Measurements from ENCODE around the gene WNT6. TPM values are rescaled to one million over a fixed set of nuclear protein-coding genes. Genes with fewer than 3 reads are reported as not detected.

The WNT6 gene
- total RNA-seq, 2 donors from 2014 or later, result 1.8 TPM

GRCh38 chr2:218855305-218856166, 4.1 kb upstream of the WNT6 start:
- intact Hi-C loops (cut with DNase I), result no loop called here
- no peak for DNase-seq
- no peak for ATAC-seq

DNA sequence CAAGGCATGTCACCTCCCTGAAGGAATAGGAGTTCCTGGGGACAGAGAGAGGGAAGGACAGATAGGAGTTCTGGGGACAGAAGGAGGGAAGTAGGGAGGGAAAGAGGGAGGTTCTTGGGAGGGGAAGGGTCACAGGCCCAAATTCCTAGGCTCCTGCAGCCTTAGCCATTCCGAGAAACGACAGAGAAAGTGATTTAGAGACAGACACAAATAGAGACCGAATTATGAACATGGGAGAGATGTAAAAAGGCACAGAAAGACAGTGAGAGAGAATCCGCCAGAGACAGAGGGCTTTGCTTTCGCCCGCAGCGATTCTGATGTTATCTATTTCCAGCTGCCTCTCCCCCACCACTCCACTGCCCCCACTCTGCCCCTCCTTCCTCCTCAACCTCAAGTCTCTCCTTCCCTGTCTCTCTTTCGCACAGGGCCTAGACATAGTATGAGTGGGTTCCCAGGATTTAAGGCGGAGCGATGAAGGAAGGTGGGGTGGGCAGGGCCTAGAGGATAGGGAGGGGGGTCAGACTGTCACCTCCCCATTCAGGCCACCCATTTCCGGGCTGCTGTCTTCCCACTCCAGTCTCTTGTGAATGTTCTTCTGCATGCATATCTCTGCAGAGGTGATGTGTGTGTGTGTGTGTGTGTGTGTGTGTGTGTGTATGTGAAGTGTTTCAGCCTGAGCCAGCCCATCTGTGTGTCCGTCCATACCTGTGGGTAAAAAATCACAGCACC, 3.3 kb upstream of the WNT6 start:
- no peak for DNase-seq
- no peak for ATAC-seq
- intact Hi-C loops (cut with DNase I), result no loop called here

- intact Hi-C loops (cut with DNase I), result no loop called here
- DNase-seq (no peak), ATAC-seq (no peak)
These were observed 2.7 kb upstream of the WNT6 start for GRCh38 chr2:218856896-218857243.

DNA sequence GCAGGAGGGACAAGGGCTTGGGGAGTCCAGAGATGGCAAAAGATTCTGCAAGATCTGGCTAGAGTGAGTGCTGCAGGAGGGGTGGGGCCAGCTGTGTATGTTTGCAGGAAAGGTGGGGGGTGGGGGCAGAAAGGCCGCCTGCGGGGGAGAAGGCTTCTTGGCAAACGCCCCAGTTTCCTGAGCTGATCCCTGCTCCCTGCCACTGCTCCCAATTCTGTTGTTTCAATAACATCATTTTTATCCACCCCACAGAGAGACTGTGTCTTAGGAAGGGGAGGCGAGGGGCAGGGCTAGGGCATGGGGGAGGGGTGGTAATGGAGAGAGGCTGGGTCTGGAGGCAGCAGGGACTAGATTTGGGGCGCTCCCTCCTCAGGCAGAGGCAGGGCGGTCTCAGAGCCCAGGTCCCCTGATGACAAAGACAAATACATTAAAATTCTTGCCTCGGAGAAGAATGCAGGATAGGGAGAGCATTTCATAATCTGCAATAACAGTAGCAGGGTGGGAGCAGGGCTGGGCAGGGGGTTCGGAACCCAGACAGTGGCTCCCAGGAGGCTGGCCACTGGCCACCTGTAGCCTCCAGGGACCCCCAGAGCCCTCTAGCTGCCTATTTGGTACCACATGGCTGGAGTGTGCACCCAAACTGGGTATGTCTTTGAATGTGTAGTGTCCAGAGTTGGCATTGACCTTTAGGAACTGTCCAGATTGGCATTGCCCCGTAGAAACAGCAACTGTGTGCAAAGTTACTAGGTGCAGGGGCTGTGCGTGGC, 2.1 kb upstream of the WNT6 start:
- intact Hi-C loops (cut with DNase I), result no loop called here
- no peak for ATAC-seq
- DNase-seq, result no peak

GRCh38 chr2:218858138-218858445, 1.5 kb upstream of the WNT6 start:
- intact Hi-C loops (cut with DNase I), result no loop called here
- no peak for ATAC-seq
- DNase-seq, result no peak

- ATAC-seq, result no peak
- intact Hi-C loops (cut with DNase I), result no loop called here
- no peak for DNase-seq
These were observed 692 bp upstream of the WNT6 start for GRCh38 chr2:218858671-218859555.

DNA sequence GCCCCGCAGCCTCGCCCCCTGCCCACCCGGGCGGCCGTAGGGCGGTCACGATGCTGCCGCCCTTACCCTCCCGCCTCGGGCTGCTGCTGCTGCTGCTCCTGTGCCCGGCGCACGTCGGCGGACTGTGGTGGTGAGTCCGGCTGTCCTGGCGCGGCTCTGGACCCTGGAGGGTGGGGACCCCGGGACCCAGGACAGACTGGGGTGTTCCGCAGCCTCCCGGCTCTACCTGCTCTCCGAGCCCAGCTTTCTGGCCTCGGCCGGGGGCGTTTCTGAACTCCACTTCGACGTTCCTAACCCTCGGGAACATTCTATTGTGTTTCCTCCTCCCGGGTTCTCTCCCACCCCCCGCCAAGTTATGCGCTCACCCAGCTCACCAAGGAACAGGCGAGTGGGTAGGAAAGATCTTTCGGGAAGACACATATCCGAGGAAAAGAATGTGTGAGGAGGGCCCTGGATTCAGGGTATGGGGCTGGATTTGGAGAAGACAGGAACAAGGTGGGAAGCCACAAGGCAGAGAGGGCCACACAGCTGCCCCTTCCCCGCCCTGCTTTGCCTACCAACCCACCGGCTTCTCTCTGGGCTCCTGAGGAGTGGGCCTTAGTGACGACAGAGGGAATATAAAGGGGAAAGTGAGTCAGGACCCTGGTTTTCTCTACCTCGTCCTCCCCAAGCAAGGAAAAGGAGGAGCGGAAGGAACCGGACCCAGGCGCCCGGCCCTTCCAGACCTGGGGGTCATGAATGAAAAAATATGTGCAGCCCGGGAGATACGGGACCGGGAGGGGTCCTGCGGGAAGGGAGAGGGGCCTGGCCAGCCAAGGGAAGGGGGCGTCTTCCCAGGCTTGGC, 605 bp downstream of the WNT6 start:
- no peak for ATAC-seq
- no peak for DNase-seq
- intact Hi-C loops (cut with DNase I), result no loop called here

- intact Hi-C loops (cut with DNase I), result no loop called here
- peak; percentile 72 for DNase-seq
- peak; percentile 72 to 85 for ATAC-seq
These were observed 1.4 kb downstream of the WNT6 start for GRCh38 chr2:218860950-218861381.

DNA sequence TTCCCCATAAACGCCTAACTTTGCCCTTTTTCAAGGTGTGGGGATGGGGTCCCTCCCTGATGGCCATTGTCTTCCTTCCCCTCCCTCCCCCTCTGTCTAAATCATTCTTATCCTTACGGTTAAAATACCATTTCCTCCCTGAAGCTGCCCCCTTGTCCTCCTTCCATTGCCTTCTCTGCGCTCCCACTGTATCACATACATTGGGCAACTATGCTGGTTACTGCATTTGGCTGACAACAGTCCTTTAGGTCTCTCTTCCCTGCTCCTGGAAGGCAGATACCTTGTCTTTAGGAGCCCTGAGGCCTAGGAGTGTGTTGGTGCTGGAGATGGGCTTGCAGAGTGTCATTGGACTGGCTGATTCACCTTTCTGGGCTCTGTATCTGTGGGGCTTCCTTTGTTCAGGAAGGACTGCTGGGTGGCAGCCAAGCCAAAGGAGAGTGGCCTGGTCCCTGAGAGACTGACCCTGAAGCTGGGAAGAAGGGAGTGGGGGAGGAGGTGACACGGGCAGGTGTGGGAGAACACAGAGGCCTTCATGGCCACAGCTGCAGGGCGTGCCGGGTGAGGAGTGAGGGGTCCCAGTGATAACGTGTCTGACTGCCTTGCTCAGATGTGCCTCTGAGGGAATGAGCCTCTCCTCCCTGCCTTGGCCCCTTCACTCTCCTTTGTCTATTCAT, 2.2 kb downstream of the WNT6 start:
- ATAC-seq (no peak), DNase-seq (no peak)
- intact Hi-C loops (cut with DNase I), result no loop called here

DNA sequence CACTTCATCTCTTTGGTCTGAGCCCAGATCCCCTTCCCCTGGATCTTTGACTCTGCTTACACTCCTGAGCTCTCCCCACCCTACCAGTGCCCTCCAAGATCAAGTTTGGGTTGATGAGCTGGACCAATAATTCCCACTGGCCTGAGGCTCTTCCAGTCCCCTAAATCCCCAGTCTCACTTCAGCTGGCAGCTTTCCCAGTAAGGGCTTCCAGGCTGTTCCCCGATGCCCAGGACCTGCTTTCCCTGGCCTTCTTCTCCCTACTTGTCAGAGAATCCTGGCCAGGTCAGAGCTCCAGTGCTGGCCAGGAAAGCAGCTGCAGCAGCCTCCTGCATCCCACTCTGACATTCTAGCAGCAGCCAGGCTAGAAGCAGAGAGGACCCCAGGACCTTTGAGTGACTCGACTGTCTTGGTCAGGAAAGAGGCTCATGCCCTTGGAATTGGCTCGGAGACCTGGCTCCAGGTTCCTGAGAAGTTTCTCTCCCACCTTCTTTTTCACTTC, 3.5 kb downstream of the WNT6 start:
- intact Hi-C loops (cut with DNase I), result no loop called here
- ATAC-seq (no peak), DNase-seq (no peak)

DNA sequence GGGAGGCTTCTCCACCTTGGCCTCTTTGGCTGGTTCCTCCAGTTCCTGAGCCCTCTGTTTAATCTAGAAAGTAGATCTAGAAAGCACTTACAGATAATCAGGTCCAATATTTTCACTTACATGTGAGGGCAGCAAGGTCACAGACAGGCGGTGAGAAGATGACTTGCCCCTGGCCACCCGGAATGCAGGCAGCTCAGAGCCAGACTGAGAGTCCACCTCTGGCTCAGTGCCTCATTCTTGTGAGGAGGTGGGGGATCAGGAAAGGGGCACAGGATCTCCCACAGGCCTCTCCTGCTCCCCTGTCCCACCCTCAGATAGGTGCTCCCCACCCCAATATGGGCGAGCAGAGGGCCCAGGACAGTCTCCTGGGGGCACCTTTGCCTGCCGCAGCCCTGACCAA, 5.8 kb downstream of the WNT6 start:
- ATAC-seq (no peak), DNase-seq (no peak)
- intact Hi-C loops (cut with DNase I), result no loop called here

GRCh38 chr2:218865999-218866398, 6.4 kb downstream of the WNT6 start:
- intact Hi-C loops (cut with DNase I), result no loop called here
- ATAC-seq (no peak), DNase-seq (no peak)

DNA sequence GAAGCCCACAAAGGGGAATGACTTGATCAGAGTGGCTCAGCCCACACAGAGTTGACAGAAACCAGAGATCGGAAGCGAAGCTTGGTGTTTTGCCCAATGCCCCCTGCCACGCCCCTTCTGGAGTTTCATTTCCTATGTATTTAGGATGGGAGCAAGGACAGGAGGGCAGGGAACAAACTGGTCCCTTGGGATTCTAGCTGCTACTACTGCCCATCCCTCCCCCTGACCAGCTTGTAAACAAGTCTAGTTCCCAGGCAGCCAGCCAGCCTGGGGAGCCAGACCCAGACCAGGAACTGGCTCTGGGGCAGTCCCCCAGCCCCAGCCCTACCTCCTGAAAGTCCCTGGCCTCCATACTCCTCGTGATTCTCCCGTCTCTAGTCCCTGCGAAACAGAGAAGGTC, 8.3 kb downstream of the WNT6 start:
- DNase-seq (no peak), ATAC-seq (no peak)
- intact Hi-C loops (cut with DNase I), result no loop called here

DNA sequence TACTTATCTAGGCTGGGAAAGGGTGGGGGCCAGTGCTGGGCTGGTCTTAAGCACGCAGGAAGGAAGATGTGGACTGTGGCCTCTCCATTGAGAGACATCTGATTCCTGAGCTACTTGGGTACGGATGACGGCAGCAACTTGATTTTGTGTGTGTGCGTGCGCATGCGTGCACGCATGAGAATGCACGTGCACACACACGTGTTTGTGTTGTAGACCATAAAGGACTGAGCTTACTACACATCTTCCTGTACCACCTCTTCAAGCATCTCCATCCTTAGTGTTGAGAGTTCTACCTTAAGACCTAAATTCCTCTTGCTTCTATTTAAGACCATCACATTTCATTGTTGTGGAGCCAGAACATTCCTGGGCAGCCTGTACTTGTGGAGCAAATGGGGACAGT, 9.5 kb downstream of the WNT6 start:
- ATAC-seq, result no peak
- intact Hi-C loops (cut with DNase I), result no loop called here
- DNase-seq, result no peak

GRCh38 chr2:218870984-218871344, 11.4 kb downstream of the WNT6 start:
- intact Hi-C loops (cut with DNase I), result loop anchor here in 1 of 2 donors (10.0 kb wide), 1 partner anchor 284 kb away; no protein-coding TSS in a partner anchor
- ATAC-seq (peak in 1 of 2 donors; percentile 14), DNase-seq (no peak)

GRCh38 chr2:218871345-218872302, 12.0 kb downstream of the WNT6 start:
- ATAC-seq, result peak in 1 of 2 donors; percentile 8
- intact Hi-C loops (cut with DNase I), result loop anchor here in 1 of 2 donors (10.0 kb wide), 1 partner anchor 283 kb away; no protein-coding TSS in a partner anchor
- DNase-seq, result no peak
